Natural killer cell (primary cell): Measurements from ENCODE around the gene ZNF775. TPM values are rescaled to one million over a fixed set of nuclear protein-coding genes. Genes with fewer than 3 reads are reported as not detected.

Experiments
- ATAC-seq, 3 donors: fragments of 150-1000 bp in 2 of 3; fragments of 200-7000 bp in 1 of 3; cut with Tn5 transposase; 1 replicate in 1 of 3; 2 replicates in 2 of 3; pipeline ENCODE4 v1.10.0; 2021; ENCODE audit warnings: mild to moderate bottlenecking in 2 of 3, moderate library complexity in 2 of 3
- DNase-seq, 2 donors: peaks; one replicate each; pipeline versions ENCODE4 v3.0.0 to v3.0.0-alpha.2; 2013 to 2021; ENCODE audit warnings: mixed read lengths in 1 of 2
- H3K27ac ChIP-seq: one replicate; pipeline ENCODE4 v1.5.1; 2013; ENCODE audit warnings: mild to moderate bottlenecking, low read length
- H3K27me3 ChIP-seq: one replicate; pipeline ENCODE4 v1.6.1; 2013; ENCODE audit warnings: low read length; ENCODE audit not compliant: control insufficient read depth, insufficient read depth
- H3K36me3 ChIP-seq: one replicate; pipeline ENCODE4 v1.6.1; 2013; ENCODE audit warnings: low read length; ENCODE audit not compliant: control insufficient read depth, insufficient read depth
- H3K4me1 ChIP-seq: one replicate; pipeline ENCODE4 v1.6.1; 2013; ENCODE audit warnings: low read length; ENCODE audit not compliant: control insufficient read depth, insufficient read depth
- H3K4me3 ChIP-seq: one replicate; pipeline ENCODE4 v1.5.1; 2013; ENCODE audit warnings: low read length
- H3K9me3 ChIP-seq: one replicate; pipeline ENCODE4 v1.6.1; 2013; ENCODE audit warnings: low read length; ENCODE audit not compliant: control insufficient read depth, insufficient read depth
- H3K27ac Mint-ChIP-seq, 2 donors: one replicate each; pipeline ENCODE4 v1.8.0; 2022; ENCODE audit warnings: mild to moderate bottlenecking in 2 of 2, mixed read lengths in 2 of 2, moderate library complexity in 1 of 2
- H3K27me3 Mint-ChIP-seq, 2 donors: one replicate each; pipeline ENCODE4 v1.8.0; 2022; ENCODE audit warnings: low read depth in 2 of 2, mixed read lengths in 2 of 2
- H3K36me3 Mint-ChIP-seq: one replicate; pipeline ENCODE4 v1.8.0; 2022; ENCODE audit warnings: mixed read lengths
- H3K4me1 Mint-ChIP-seq, 2 donors: one replicate each; pipeline ENCODE4 v1.8.0; 2022; ENCODE audit warnings: mixed read lengths in 2 of 2
- H3K4me3 Mint-ChIP-seq: one replicate; pipeline ENCODE4 v1.8.0; 2022; ENCODE audit warnings: mild to moderate bottlenecking, moderate library complexity, mixed read lengths
- H3K9me3 Mint-ChIP-seq, 2 donors: one replicate each; pipeline ENCODE4 v1.8.0; 2022; ENCODE audit warnings: mixed read lengths in 2 of 2
- WGBS: methylation state at CpG from one replicate; pipeline ENCODE4 v1.1.7; 2013; ENCODE audit warnings: missing lambda C conversion rate; ENCODE audit not compliant: insufficient coverage; 5-methylcytosine and 5-hydroxymethylcytosine counted together
- intact Hi-C: fragments of 100-400 bp; cut with micrococcal nuclease; formaldehyde crosslinking; loops from one replicate; pipeline ENCODE4 v1.14.2; 2022
- total RNA-seq, 4 donors: library from RNA; stranded (reverse); fragments of 120-200 nt in 1 of 4; gene quantifications; one replicate each; pipeline versions ENCODE4 v1.2.3 to v1.2.4, GENCODE V29; 2013 to 2022
- TF ChIP-seq, protein P1 (sequence below): fragments of 200-600 bp; IDR thresholded peaks from one replicate; pipeline ENCODE4 v1.8.0; 2022; ENCODE audit warnings: antibody characterized with exemption

The ZNF775 gene
- total RNA-seq, 3 donors from 2014 or later (not counting 1 experiment from before 2014, with no cell fraction given), result 1.3 to 2.7 (median 1.6) TPM

DNA sequence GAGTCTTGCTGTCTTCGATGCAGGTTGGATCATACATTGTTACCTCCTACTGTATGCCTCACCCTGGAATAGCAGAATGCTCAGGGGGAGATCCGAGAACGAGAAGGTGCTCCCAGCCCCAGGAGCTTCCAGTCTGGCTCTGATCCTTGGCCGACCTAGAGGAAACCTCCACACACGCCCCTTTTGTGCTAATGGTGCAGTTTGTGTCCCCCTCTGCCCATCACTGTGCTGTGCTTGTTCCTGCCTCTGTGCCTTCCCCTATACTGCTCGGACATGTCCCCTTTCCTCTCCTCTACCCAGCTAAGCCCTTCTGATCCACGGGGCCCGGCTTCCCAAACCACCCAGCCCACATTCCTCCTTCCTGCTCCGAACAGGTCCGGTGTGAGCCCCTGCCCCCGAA lies 32.5 kb downstream of the ZNF775 start:
- DNase-seq (no peak), ATAC-seq (no peak)
- no peak overlapping the region for H3K4me3 ChIP-seq
- H3K4me1 ChIP-seq, result peaks cover 16% of the 10 kb centered on the region
- peaks cover 12% of the 10 kb centered on the region for H3K36me3 ChIP-seq
- no peak overlapping the region for H3K27ac ChIP-seq
- H3K27me3 ChIP-seq, result no peaks in the 10 kb centered on the region
- Mint-ChIP-seq H3K9me3 (no peaks in the 10 kb centered on the region), H3K27me3 (no peaks in the 10 kb centered on the region), H3K4me3 (no peak overlapping the region), H3K4me1 (peaks cover 13 to 15% of the 10 kb centered on the region in 2 donors), H3K27ac (no peak overlapping the region), H3K36me3 (no peaks in the 10 kb centered on the region)
- TF ChIP-seq, protein P1, sequence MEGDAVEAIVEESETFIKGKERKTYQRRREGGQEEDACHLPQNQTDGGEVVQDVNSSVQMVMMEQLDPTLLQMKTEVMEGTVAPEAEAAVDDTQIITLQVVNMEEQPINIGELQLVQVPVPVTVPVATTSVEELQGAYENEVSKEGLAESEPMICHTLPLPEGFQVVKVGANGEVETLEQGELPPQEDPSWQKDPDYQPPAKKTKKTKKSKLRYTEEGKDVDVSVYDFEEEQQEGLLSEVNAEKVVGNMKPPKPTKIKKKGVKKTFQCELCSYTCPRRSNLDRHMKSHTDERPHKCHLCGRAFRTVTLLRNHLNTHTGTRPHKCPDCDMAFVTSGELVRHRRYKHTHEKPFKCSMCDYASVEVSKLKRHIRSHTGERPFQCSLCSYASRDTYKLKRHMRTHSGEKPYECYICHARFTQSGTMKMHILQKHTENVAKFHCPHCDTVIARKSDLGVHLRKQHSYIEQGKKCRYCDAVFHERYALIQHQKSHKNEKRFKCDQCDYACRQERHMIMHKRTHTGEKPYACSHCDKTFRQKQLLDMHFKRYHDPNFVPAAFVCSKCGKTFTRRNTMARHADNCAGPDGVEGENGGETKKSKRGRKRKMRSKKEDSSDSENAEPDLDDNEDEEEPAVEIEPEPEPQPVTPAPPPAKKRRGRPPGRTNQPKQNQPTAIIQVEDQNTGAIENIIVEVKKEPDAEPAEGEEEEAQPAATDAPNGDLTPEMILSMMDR, result no peak
- 90% methylated on average over 11 of the region's 11 CpGs for WGBS
- no peaks in the 10 kb centered on the region for H3K9me3 ChIP-seq
- intact Hi-C loops, result no loop called here

DNA sequence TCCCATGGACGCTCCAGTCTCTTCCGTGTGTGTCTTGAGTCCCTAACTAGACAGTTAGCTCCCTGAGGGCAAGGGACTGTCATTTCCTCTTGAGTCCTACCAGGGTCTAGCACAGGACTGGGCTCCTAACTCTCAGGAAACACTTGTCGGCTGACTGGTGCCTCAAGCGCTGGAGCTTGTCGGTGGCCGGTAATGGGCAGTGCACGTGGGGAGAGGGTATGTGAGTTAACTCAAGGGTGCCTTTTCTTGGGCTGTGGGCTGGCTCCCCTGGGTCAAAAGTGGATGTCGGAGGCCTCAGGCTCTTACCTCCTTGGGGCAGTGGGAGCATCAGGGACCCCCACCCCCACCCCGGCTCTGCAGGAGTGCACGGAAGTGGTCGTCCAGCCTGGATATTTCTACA lies 32.9 kb downstream of the ZNF775 start:
- Mint-ChIP-seq H3K4me1 (peaks cover 8 to 11% of the 10 kb centered on the region in 2 donors), H3K27ac (no peak overlapping the region), H3K27me3 (no peaks in the 10 kb centered on the region), H3K36me3 (no peaks in the 10 kb centered on the region), H3K9me3 (no peaks in the 10 kb centered on the region), H3K4me3 (no peak overlapping the region)
- 97% methylated on average over 11 of the region's 11 CpGs for WGBS
- H3K27ac ChIP-seq, result no peak overlapping the region
- H3K4me3 ChIP-seq, result no peak overlapping the region
- intact Hi-C loops, result no loop called here
- DNase-seq (no peak), ATAC-seq (no peak)
- TF ChIP-seq, protein P1, result no peak
- no peaks in the 10 kb centered on the region for H3K9me3 ChIP-seq
- peaks cover 12% of the 10 kb centered on the region for H3K36me3 ChIP-seq
- peaks cover 14% of the 10 kb centered on the region for H3K4me1 ChIP-seq
- H3K27me3 ChIP-seq, result no peaks in the 10 kb centered on the region

DNA sequence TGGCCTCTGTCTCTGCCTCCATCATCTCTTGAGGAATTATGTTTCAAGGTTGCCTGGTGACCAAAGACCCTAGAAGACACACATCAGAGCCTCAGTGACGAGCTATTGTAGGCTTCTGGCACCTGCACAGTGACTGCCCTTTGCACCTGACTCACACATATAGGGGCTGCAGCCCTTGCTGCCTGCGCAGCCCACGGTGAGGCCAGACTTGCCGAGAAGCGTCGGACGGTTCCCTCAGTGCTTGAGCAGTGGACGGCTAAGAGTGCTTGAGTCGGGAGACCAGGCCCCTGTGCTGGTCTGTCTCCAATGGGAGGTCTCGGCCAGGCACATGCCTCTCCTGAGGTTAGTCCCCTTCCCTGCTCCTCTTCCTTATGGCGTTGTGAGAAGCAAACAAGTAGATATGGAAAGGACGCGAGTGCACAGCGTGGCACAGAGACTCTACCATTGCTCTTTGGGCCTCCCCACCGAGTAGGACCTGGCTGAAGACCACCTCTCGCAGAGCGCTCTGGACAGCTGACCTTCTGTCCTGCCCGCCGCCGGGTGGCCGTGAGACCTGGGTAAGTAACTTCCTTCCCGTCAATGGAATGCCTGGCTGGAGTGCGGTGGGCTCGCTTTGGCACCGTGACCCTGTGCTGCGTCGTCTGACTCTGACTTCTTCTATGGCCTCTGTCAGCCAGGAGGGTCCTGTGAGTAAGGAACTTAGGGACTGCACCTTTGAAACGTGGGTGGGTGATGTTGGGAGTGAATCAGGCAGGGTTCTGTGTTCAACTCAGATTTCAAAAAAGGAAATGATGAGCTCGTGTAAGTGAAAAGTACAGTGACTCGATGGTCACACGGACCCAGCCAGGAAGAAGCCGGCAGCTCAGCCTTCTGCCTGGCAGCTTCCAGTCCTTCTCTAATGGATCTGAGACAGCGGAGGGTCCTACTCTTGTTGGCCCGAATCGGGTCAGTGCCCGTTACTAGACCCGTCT lies 33.7 kb downstream of the ZNF775 start:
- no peaks in the 10 kb centered on the region for H3K27me3 Mint-ChIP-seq
- no peaks in the 10 kb centered on the region for H3K9me3 ChIP-seq
- peaks cover 12% of the 10 kb centered on the region for H3K36me3 ChIP-seq
- peaks cover 8% of the 10 kb centered on the region for H3K4me1 ChIP-seq
- ATAC-seq, result no peak
- no peaks in the 10 kb centered on the region for H3K9me3 Mint-ChIP-seq
- H3K4me3 ChIP-seq, result no peak overlapping the region
- WGBS, result 96% methylated on average over 37 of the region's 37 CpGs
- no peaks in the 10 kb centered on the region for H3K36me3 Mint-ChIP-seq
- no peak overlapping the region for H3K4me3 Mint-ChIP-seq
- TF ChIP-seq, protein P1, result no peak
- intact Hi-C loops, result no loop called here
- DNase-seq, result no peak
- no peaks in the 10 kb centered on the region for H3K27me3 ChIP-seq
- peaks cover 5 to 8% of the 10 kb centered on the region in 2 donors for H3K4me1 Mint-ChIP-seq
- H3K27ac Mint-ChIP-seq, result no peak overlapping the region
- H3K27ac ChIP-seq, result no peak overlapping the region
